GM18907 (cell line): ENCODE data around the gene SCN10A.

ENCODE experiments used
- ATAC-seq: cut with Tn5 transposase; IDR thresholded peaks from one replicate; pipeline ENCODE4 v1.9.1; 2021; ENCODE audit warnings: mild to moderate bottlenecking, moderate library complexity; ENCODE audit not compliant: unreplicated experiment

Gene SCN10A

DNA sequence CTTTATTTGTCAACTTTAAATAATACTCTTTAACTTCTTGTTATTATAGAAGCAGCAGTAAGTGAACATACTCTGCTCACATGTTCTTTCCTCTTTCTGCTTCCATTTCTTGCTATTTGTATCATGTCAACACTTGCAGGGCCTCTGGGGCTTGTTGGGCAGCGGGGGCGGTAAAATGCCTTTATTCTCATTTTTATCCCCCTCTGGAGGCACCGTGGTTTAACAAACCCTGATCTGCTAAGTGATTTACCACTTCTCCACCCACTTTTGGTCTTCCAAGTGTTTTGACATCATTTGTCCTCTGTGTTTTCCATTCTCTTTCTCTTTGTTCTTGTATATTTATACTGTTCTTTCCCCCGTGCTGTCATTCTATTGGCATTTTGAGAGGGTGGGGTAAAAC, 33.9 kb downstream of the SCN10A start:
- ATAC-seq: no peak

DNA sequence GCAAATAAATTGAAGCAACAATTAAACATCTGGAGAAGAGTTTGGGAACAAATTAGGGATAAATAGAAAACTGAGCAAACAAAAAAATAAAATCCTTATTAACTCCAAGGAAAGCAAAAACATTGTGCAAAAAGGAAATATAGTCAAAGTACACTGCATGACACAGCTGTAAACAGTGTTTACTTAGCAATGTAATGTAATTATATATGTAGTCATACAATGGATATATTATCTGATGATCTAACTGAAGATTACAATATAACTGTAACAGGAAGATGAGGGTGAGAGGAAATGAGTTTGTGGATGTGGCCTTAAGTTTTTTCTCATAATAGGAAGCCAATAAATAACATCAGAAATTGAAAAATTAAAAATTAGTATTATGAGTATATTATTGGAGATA, 42.5 kb downstream of the SCN10A start:
- no peak for ATAC-seq

- no peak for ATAC-seq
These were observed 52.4 kb downstream of the SCN10A start for GRCh38 chr3:38763569-38763968.

DNA sequence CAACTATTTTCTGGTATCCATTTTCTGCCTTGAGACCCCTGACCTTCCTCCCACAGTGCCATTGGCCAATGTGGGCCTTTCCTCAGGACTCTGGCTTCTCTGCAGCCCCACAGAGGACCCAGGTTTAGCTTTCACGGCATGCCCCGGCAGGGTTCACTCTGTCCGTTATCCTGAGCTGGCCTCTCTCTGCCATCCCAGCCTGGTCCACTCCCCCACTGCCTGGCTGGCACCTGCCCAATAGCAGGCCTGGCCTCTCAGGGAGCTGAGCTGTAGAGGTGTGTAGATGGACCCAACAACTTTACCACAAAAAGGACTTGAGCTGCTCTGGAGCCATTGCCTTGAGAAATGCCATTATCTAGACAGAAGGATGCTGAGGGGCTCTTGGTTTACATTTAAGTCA, 57.5 kb downstream of the SCN10A start:
- no peak for ATAC-seq

- ATAC-seq: no peak
These were observed 58.3 kb downstream of the SCN10A start for GRCh38 chr3:38757721-38758120.

- no peak for ATAC-seq
These were observed 59.1 kb downstream of the SCN10A start for GRCh38 chr3:38756892-38757291.

- no peak for ATAC-seq
These were observed 60.9 kb downstream of the SCN10A start for GRCh38 chr3:38755130-38755529.

DNA sequence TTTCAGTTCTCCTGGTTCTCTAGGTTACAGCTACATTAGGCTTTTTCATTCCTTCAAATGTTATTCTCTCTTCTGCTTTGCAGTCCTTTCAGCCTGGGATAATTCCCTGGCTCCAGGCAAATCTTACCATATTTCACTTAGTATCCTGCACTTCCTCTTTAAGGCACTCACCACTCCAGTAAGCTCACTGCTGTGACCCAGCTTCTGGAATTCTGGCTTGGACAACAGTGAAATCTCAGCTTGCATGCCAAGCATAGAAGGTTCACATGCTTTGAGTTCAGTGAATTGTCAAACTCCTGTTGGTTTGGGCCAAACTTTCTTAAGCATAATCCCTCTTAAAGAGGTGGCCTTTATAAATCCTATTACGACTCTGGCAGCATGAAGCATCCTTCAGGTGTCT, 69.4 kb downstream of the SCN10A start:
- ATAC-seq: no peak

DNA sequence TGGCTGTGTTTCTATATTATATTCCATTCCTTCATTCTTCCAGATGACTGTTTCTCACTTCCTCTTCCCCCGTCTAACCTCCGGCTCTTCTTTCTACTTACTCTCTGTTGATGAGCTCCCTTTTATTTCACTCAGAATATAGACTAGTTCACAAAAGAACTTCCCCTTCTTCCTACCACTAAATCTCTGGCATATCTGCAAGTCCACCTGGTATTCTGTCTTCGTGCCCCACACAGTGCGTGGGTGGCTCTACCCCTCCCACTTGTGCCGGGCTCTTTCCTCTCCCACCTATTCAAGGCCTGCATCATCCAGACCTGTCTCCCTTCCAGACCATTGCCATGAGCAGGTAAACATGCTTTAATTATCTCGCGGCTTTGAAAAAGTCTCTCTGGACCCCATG, 73.0 kb downstream of the SCN10A start:
- no peak for ATAC-seq

- ATAC-seq: no peak
These were observed 73.5 kb downstream of the SCN10A start for GRCh38 chr3:38742550-38742949.

- no peak for ATAC-seq
These were observed 75.5 kb downstream of the SCN10A start for GRCh38 chr3:38740537-38740936.

DNA sequence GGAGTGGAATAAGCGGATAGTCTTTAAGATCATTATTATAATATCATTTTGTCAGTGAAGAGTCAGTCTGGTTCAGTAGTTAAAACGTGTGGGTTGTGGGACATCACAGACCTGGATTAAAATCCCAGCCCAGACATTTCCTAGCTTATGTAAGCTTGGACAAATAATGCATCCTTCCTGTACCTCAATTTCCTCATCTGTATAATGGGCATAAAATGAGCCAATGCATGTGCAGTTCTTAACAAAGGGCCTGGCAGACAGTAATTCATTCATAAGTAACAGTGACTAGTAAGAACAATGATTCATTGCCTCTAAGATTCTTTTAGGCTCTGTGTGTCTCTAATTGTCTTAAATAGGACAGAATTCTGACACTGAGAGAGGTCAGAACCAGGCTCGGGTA, 76.1 kb downstream of the SCN10A start:
- no peak for ATAC-seq

- ATAC-seq: no peak
These were observed 76.7 kb downstream of the SCN10A start for GRCh38 chr3:38739396-38739689.

- no peak for ATAC-seq
These were observed 77.2 kb downstream of the SCN10A start for GRCh38 chr3:38738630-38739395.

- ATAC-seq: no peak
These were observed 84.5 kb downstream of the SCN10A start for GRCh38 chr3:38731522-38731921.

GRCh38 chr3:38730281-38730680, 85.7 kb downstream of the SCN10A start:
- ATAC-seq: no peak

- no peak for ATAC-seq
These were observed 88.0 kb downstream of the SCN10A start for GRCh38 chr3:38728008-38728407.

DNA sequence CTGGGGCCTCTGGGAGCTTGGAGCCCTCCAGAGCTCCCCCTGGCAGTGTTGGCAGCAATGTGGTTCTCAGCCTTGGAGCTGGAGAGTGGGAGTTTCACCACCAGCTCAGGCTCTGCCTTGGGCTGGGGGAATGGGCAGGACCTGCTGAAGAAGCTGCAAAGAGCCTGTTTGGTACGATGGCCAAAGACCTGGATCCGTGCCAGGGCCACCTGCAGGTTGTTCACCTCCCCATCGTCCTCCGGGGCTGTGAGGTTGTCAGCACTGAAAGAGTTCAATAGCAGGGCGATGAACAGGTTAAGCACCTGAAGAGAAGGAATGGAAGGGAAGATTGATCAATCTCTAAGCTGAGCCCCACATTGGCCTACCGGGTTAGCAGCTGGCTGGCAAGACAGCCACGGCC, 89.3 kb downstream of the SCN10A start:
- ATAC-seq: no peak

DNA sequence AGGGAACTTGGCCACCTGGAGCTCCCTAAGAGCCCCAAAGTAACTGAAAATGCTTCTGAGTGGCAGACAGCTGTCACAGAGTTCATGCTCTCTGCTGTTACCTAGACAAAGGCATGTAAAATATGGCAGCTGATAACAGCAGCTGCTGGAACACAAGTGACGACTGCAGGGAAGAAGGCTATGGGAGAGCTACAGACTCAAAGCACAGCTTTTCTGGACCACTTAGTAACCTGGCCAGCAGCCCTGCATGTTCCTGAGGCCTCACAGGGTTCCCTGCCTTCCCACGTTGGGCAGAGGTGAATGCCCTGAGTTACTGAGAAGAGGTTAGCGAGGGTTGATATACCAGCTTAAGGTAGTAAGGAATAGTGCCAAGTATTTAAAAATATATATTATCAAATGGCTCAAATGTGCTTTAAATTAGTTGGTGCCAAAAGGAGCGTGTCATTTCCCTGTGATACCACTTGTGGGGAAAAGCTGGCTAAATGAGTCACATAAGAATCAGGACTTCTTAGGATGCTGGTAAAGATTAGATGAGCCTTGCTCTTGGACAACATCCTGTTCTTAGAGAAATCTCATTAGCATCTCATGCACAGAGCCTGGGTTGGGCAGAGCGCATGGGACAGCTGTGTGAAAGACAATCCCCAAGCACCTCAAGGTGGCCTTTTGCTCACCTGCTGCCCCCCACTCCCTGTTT, 90.1 kb downstream of the SCN10A start:
- ATAC-seq: no peak

DNA sequence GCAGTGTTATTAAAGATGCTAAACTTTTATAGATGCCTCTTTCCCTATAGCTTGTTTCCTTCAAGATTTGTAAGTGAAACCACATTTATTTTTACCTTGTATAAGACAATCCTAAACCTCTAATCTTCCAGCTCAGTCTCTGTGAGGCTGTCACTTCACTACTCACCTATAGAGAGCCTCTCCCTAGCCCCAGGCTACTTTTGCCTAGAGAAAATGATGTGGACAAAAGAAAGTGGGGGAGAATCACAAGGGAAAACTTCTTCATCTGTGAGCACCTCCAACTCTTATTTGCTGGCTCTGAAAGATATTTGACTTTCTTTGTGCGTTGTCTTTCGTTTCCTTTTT, 91.7 kb downstream of the SCN10A start:
- ATAC-seq: no peak

- no peak for ATAC-seq
These were observed 92.2 kb downstream of the SCN10A start for GRCh38 chr3:38723569-38724391.
